Measurements from ENCODE around the gene ZNF813. TPM values are rescaled to one million over a fixed set of nuclear protein-coding genes. Genes with fewer than 3 reads are reported as not detected.

The ZNF813 gene
- polyA plus RNA-seq, 1 of the 3 experiments (the other 2 are of a cell fraction): 0.44 TPM

- no peak for TF ChIP-seq FOXM1 (IDR thresholded peaks at IDR 0.05; ENCODE audit: low read depth)
- no peak for TF ChIP-seq MEF2A (IDR thresholded peaks at IDR 0.05; ENCODE audit: borderline replicate concordance, low read depth)
Observed at GRCh38 chr19:53537521-53538377, 70.2 kb downstream of the ZNF813 start, which contains the start of gene ZNF331 (continued).

GRCh38 chr19:53538378-53539109 is 71.0 kb downstream of the ZNF813 start:
- Histone ChIP-seq H3K9ac (peak overlapping the region; percentile 43; the same call in 1 of the 2 replicates), H3K4me2 (peak overlapping the region; percentile 62), H3K4me3 (ENCODE audit: low read depth in 2 of 2, low read length in 1 of 2) (peak overlapping the region; percentile 63 to 68), H3K27ac (ENCODE audit: low read depth in 2 of 2, low read length in 1 of 2) (no peak overlapping the region; a peak in 1 of 4 replicates), H3K9me3 (no peaks in the 10 kb centered on the region), H3K27me3 (ENCODE audit: insufficient read depth) (no peaks in the 10 kb centered on the region), H3K9me2 (no peaks in the 10 kb centered on the region), H3K36me3 (replicated peaks in 1 of 2; ENCODE audit: control insufficient read depth in 1 of 2, insufficient read depth in 2 of 2, low read length in 1 of 2) (peaks cover 0 to 2% of the 10 kb centered on the region in 2 experiments), H3F3A (replicated peaks; ENCODE audit: insufficient read depth) (no peaks in the 10 kb centered on the region), H3K79me2 (ENCODE audit: insufficient read depth) (no peaks in the 10 kb centered on the region), H4K20me1 (ENCODE audit: insufficient read depth) (no peaks in the 10 kb centered on the region), H2AFZ (ENCODE audit: low read depth) (no peak overlapping the region), H3K4me1 (ENCODE audit: control insufficient read depth in 1 of 2, insufficient read depth in 2 of 2, low read depth in 1 of 2, low read length in 1 of 2) (peaks cover 0 to 3% of the 10 kb centered on the region in 2 experiments; a peak in 1 of 4 replicates)
- TF ChIP-seq FOSL2 (IDR thresholded peaks at IDR 0.05; ENCODE audit: borderline replicate concordance, low read depth) (no peak), NRF1 (IDR thresholded peaks at IDR 0.05; ENCODE audit: low read depth, low read length) (no peak), CTCF (IDR thresholded peaks at IDR 0.05) (no peak), SIN3A (IDR thresholded peaks at IDR 0.05; ENCODE audit: borderline replicate concordance, low read depth, low read length) (no peak)
- DNase-seq: no peak
- POLR2A ChIA-PET: no interaction called here
- 69% methylated on average over 18 of the region's 36 CpGs for WGBS (ENCODE audit: low lambda C conversion rate)
- CTCF ChIA-PET: no interaction called here

- TF ChIP-seq USF2 (IDR thresholded peaks at IDR 0.05; ENCODE audit: borderline replicate concordance, low read depth, low read length) (no peak), REST (IDR thresholded peaks at IDR 0.05; ENCODE audit: low read depth, low read length) (no peak), RCOR1 (IDR thresholded peaks at IDR 0.05; ENCODE audit: low read length) (no peak), PBX3 (IDR thresholded peaks at IDR 0.05) (no peak)
- no peak overlapping the region for H3K9ac ChIP-seq
- H3K79me2 ChIP-seq (ENCODE audit: insufficient read depth): no peaks in the 10 kb centered on the region
- no peak for DNase-seq
- H3K9me3 ChIP-seq: no peaks in the 10 kb centered on the region
- peaks cover 0 to 2% of the 10 kb centered on the region in 2 experiments for H3K36me3 ChIP-seq (replicated peaks in 1 of 2; ENCODE audit: control insufficient read depth in 1 of 2, insufficient read depth in 2 of 2, low read length in 1 of 2)
- no peak overlapping the region for H3K4me3 ChIP-seq (ENCODE audit: low read depth in 2 of 2, low read length in 1 of 2)
- ChIA-PET CTCF (no interaction called here), POLR2A (no interaction called here)
- H2AFZ ChIP-seq (ENCODE audit: low read depth): no peak overlapping the region
- H3K4me2 ChIP-seq: no peak overlapping the region
- no peaks in the 10 kb centered on the region for H4K20me1 ChIP-seq (ENCODE audit: insufficient read depth)
- 94% methylated on average over 4 of the region's 4 CpGs for WGBS (ENCODE audit: low lambda C conversion rate)
- no peaks in the 10 kb centered on the region for H3K27me3 ChIP-seq (ENCODE audit: insufficient read depth)
- H3K27ac ChIP-seq (ENCODE audit: low read depth in 2 of 2, low read length in 1 of 2): no peak overlapping the region
- H3K4me1 ChIP-seq (ENCODE audit: control insufficient read depth in 1 of 2, insufficient read depth in 2 of 2, low read depth in 1 of 2, low read length in 1 of 2): peaks cover 0 to 3% of the 10 kb centered on the region in 2 experiments; a peak in 1 of 4 replicates
- H3K9me2 ChIP-seq: no peaks in the 10 kb centered on the region
- H3F3A ChIP-seq (replicated peaks; ENCODE audit: insufficient read depth): no peaks in the 10 kb centered on the region
Observed at GRCh38 chr19:53540091-53540490, 72.6 kb downstream of the ZNF813 start.
